SK-N-SH (cell line): ENCODE measurements around the gene TMEM196. TPM values are rescaled to one million over a fixed set of nuclear protein-coding genes. Genes with fewer than 3 reads are reported as not detected.

Experiments used
- CTCF ChIA-PET: fragments of 300-600, 350-600 bp; formaldehyde crosslinking; extraction: SDS; loops from one replicate; lab custom pipeline; 2021; lab: Yijun Ruan, JAX
- POLR2A ChIA-PET: fragments of 350-600 bp; sonication (Branson Sonifier 250); formaldehyde crosslinking; extraction: SDS; loops from one replicate; lab custom pipeline; 2020; ENCODE audit warnings: antibody characterized with exemption, inconsistent platforms; lab: Yijun Ruan, JAX
- DNase-seq: peaks from one replicate; pipeline ENCODE4 v3.0.0; 2012
- H2AFZ ChIP-seq: fragments of 200-600 bp; sonication (generic); 2 replicates; pipeline ENCODE4 v1.8.1; 2016; ENCODE audit warnings: antibody characterized with exemption, mild to moderate bottlenecking, low read depth
- H3F3A ChIP-seq: fragments of 200-600 bp; sonication (generic); replicated peaks from 2 replicates; pipeline ENCODE3; 2016; ENCODE audit warnings: antibody characterized with exemption, mild to moderate bottlenecking; ENCODE audit not compliant: insufficient read depth
- H3K27ac ChIP-seq, 2 experiments: fragments of 200-500 bp in 1 of 2; fragments of 200-600 bp in 1 of 2; sonication (Bioruptor generic) in 1 of 2; sonication (generic), shearing (Covaris generic) in 1 of 2; 2 replicates each; pipeline versions ENCODE4 v1.5.1 to v1.6.1; 2014 to 2016; ENCODE audit warnings: low read depth in 2 of 2, inconsistent platforms in 1 of 2, low read length in 1 of 2, mild to moderate bottlenecking in 1 of 2, mixed read lengths in 1 of 2
- H3K27me3 ChIP-seq: fragments of 200-600 bp; sonication (generic), shearing (Covaris generic); 2 replicates; pipeline ENCODE4 v1.6.1; 2016; ENCODE audit warnings: mixed run types; ENCODE audit not compliant: insufficient read depth
- H3K36me3 ChIP-seq, 2 experiments: fragments of 200-500 bp in 1 of 2; fragments of 200-600 bp in 1 of 2; sonication (Bioruptor generic) in 1 of 2; sonication (generic) in 1 of 2; replicated peaks in 1 of 2; 2 replicates each; pipeline versions ENCODE3 to v1.5.1; 2014 to 2016; ENCODE audit warnings: low read length in 1 of 2, mild to moderate bottlenecking in 1 of 2; ENCODE audit not compliant: insufficient read depth in 2 of 2, control insufficient read depth in 1 of 2
- H3K4me1 ChIP-seq, 2 experiments: fragments of 200-500 bp in 1 of 2; fragments of 200-600 bp in 1 of 2; sonication (Bioruptor generic) in 1 of 2; sonication (generic), shearing (Covaris generic) in 1 of 2; 2 replicates each; pipeline versions ENCODE4 v1.5.1 to v1.6.1; 2014 to 2016; ENCODE audit warnings: low read depth in 1 of 2, low read length in 1 of 2, mixed run types in 1 of 2; ENCODE audit not compliant: insufficient read depth in 2 of 2, control insufficient read depth in 1 of 2
- H3K4me2 ChIP-seq: fragments of 200-600 bp; sonication (generic), shearing (Covaris generic); 2 replicates; pipeline ENCODE4 v1.6.1; 2017; ENCODE audit warnings: mixed run types
- H3K4me3 ChIP-seq, 2 experiments: fragments of 200-500 bp in 1 of 2; fragments of 200-600 bp in 1 of 2; sonication (Bioruptor generic) in 1 of 2; sonication (generic), shearing (Covaris generic) in 1 of 2; 2 replicates each; pipeline versions ENCODE4 v1.5.1 to v1.8.1; 2014 to 2016; ENCODE audit warnings: low read depth in 2 of 2, inconsistent platforms in 1 of 2, low read length in 1 of 2, mild to moderate bottlenecking in 1 of 2, mixed read lengths in 1 of 2, moderate library complexity in 1 of 2
- H3K79me2 ChIP-seq: fragments of 200-600 bp; sonication (generic); 2 replicates; pipeline ENCODE4 v1.8.1; 2017; ENCODE audit warnings: mild to moderate bottlenecking; ENCODE audit not compliant: insufficient read depth
- H3K9ac ChIP-seq: fragments of 200-600 bp; sonication (generic); 2 replicates; pipeline ENCODE4 v1.6.1; 2017; ENCODE audit warnings: mixed run types
- H3K9me2 ChIP-seq: fragments of 200-600 bp; sonication (generic); 2 replicates; pipeline ENCODE4 v1.6.1; 2017; ENCODE audit warnings: mixed run types
- H3K9me3 ChIP-seq: fragments of 200-600 bp; sonication (generic); 2 replicates; pipeline ENCODE4 v1.6.1; 2017; ENCODE audit warnings: mixed run types, mild to moderate bottlenecking, moderate library complexity
- H4K20me1 ChIP-seq: fragments of 200-600 bp; sonication (generic); 2 replicates; pipeline ENCODE4 v1.6.1; 2017; ENCODE audit warnings: mild to moderate bottlenecking, mixed run types; ENCODE audit not compliant: insufficient read depth
- CHD2 ChIP-seq: fragments of 150-350 bp; IDR thresholded peaks from 2 replicates; pipeline ENCODE4 v1.6.1; 2018; ENCODE audit warnings: low read length; ENCODE audit not compliant: partially characterized antibody
- EP300 ChIP-seq, 2 experiments: IDR thresholded peaks; 2 replicates each; pipeline versions ENCODE4 v1.4.0 to v1.6.1; 2012; ENCODE audit warnings: borderline replicate concordance in 1 of 2, low read depth in 1 of 2, low read length in 1 of 2
- FOSL2 ChIP-seq: IDR thresholded peaks from 2 replicates; pipeline ENCODE4 v1.4.0; 2012; ENCODE audit warnings: low read depth, mild to moderate bottlenecking, moderate library complexity, borderline replicate concordance
- FOXJ3 ChIP-seq: sonication (generic); formaldehyde crosslinking; IDR thresholded peaks from 2 replicates; pipeline ENCODE4 v1.5.1; 2020; ENCODE audit warnings: mild to moderate bottlenecking, missing genetic modification reagents
- FOXM1 ChIP-seq: IDR thresholded peaks from 2 replicates; pipeline ENCODE4 v1.4.0; 2012; ENCODE audit warnings: low read depth, mild to moderate bottlenecking
- GABPA ChIP-seq: IDR thresholded peaks from 2 replicates; pipeline ENCODE4 v1.4.0; 2012; ENCODE audit warnings: low read depth, mild to moderate bottlenecking
- MAX ChIP-seq: IDR thresholded peaks from 2 replicates; pipeline ENCODE4 v1.4.0; 2012; ENCODE audit warnings: low read depth
- MEF2A ChIP-seq: IDR thresholded peaks from 2 replicates; pipeline ENCODE4 v1.4.0; 2012; ENCODE audit warnings: low read depth, borderline replicate concordance
- MXI1 ChIP-seq: IDR thresholded peaks from 2 replicates; pipeline ENCODE4 v1.6.1; 2012; ENCODE audit warnings: mild to moderate bottlenecking, low read depth, low read length, improper control_type of control experiment
- NRF1 ChIP-seq: IDR thresholded peaks from 2 replicates; pipeline ENCODE4 v1.6.1; 2012; ENCODE audit warnings: low read depth, mild to moderate bottlenecking, low read length
- RAD21 ChIP-seq: IDR thresholded peaks from 2 replicates; pipeline ENCODE4 v1.6.1; 2012; ENCODE audit warnings: mild to moderate bottlenecking, low read length
- RFX5 ChIP-seq: IDR thresholded peaks from 2 replicates; pipeline ENCODE4 v1.6.1; 2012; ENCODE audit warnings: mild to moderate bottlenecking, improper control_type of control experiment, low read length
- TAF1 ChIP-seq: IDR thresholded peaks from 2 replicates; pipeline ENCODE4 v1.6.1; 2012; ENCODE audit warnings: low read depth, mild to moderate bottlenecking, low read length, moderate library complexity, borderline replicate concordance
- USF1 ChIP-seq: IDR thresholded peaks from 2 replicates; pipeline ENCODE4 v1.4.0; 2012; ENCODE audit warnings: low read depth, borderline replicate concordance
- WGBS: methylation state at CpG from one replicate; pipeline ENCODE4 v1.1.6; 2017; ENCODE audit warnings: low lambda C conversion rate; 5-methylcytosine and 5-hydroxymethylcytosine counted together
- polyA plus RNA-seq, 3 experiments: library from polyadenylated mRNA; depleted of rRNA; stranded (reverse); fragments of >200 nt; gene quantifications; 2 replicates each; pipeline ENCODE4 v1.2.3, GENCODE V29; 2012

TMEM196 gene
- polyA plus RNA-seq, 1 of the 3 experiments (the other 2 are of a cell fraction): not detected

- Histone ChIP-seq H3K9me3 (no peaks in the 10 kb centered on the region), H3K9ac (no peak overlapping the region), H4K20me1 (no peaks in the 10 kb centered on the region), H3K4me3 (no peak overlapping the region), H3K79me2 (no peaks in the 10 kb centered on the region), H3K36me3 (no peaks in the 10 kb centered on the region), H3K4me1 (no peaks in the 10 kb centered on the region), H3F3A (no peaks in the 10 kb centered on the region), H3K27me3 (no peaks in the 10 kb centered on the region; the same call in 1 of the 2 replicates), H3K4me2 (no peak overlapping the region), H2AFZ (no peak overlapping the region), H3K27ac (no peak overlapping the region), H3K9me2 (no peaks in the 10 kb centered on the region)
- no peak for DNase-seq
- ChIA-PET POLR2A (no interaction called here), CTCF (interaction anchor here (0.9 to 1.4 kb wide), 2 partner anchors 15 to 27 kb away, joined by 3 to 5 read pairs; partner anchors contain the start of gene POLR1F)
- WGBS: 47% methylated on average over 5 of the region's 5 CpGs
- no peak for TF ChIP-seq MXI1
- no peak for TF ChIP-seq RAD21
- TF ChIP-seq FOXM1: no peak
- no peak for TF ChIP-seq FOSL2
- no peak for TF ChIP-seq MEF2A
- no peak for TF ChIP-seq NRF1
- TF ChIP-seq CHD2: no peak
- no peak for TF ChIP-seq USF1
- no peak for TF ChIP-seq GABPA
- TF ChIP-seq EP300 (IDR thresholded peaks at IDR 0.05; ENCODE audit: borderline replicate concordance in 1 of 2, low read depth in 1 of 2, low read length in 1 of 2): no peak
- no peak for TF ChIP-seq MAX
Measured at GRCh38 chr7:19681596-19681995, 91.8 kb downstream of the TMEM196 start.

GRCh38 chr7:19677180-19677579 lies 96.2 kb downstream of the TMEM196 start:
- H3K79me2 ChIP-seq: no peaks in the 10 kb centered on the region
- H3K27ac ChIP-seq: no peak overlapping the region
- 9% methylated on average over 2 of the region's 2 CpGs for WGBS
- H3K9me2 ChIP-seq: no peaks in the 10 kb centered on the region
- no peaks in the 10 kb centered on the region for H3K9me3 ChIP-seq
- no peaks in the 10 kb centered on the region for H3F3A ChIP-seq
- CTCF ChIA-PET: interaction anchor here (0.9 kb wide), 1 partner anchor 11 kb away, joined by 3 read pairs; no protein-coding TSS in a partner anchor
- TF ChIP-seq FOXJ3 (CRISPR knock-in tag) (no peak), CHD2 (no peak), RFX5 (no peak), TAF1 (no peak), MAX (no peak)
- no peaks in the 10 kb centered on the region for H3K36me3 ChIP-seq
- no peak overlapping the region for H3K4me3 ChIP-seq
- no peak overlapping the region for H3K4me2 ChIP-seq
- DNase-seq: no peak
- H4K20me1 ChIP-seq: no peaks in the 10 kb centered on the region
- POLR2A ChIA-PET: no interaction called here
- H3K27me3 ChIP-seq: no peaks in the 10 kb centered on the region; the same call in 1 of the 2 replicates
- H3K9ac ChIP-seq: no peak overlapping the region
- H2AFZ ChIP-seq: no peak overlapping the region
- H3K4me1 ChIP-seq: no peaks in the 10 kb centered on the region
